Posterior cingulate gyrus (tissue), 11 donors: Measurements from ENCODE around the gene SLC4A1AP.

ENCODE experiments used
- DNase-seq, 10 donors: peaks; one replicate each; pipeline versions ENCODE4 v3.0.0 to v3.0.0-alpha.2; 2020 to 2021; ENCODE audit warnings: mixed read lengths in 3 of 10
- intact Hi-C: fragments of 100-400 bp; cut with DNase I; formaldehyde crosslinking; loops from one replicate; pipeline ENCODE4 v1.15.1; 2023

SLC4A1AP gene

GRCh38 chr2:27735263-27735904 lies 71.7 kb downstream of the SLC4A1AP start:
- peak in 9 of 10 donors; percentile 23 to 92 (median 49) for DNase-seq
- intact Hi-C loops: no loop called here

- intact Hi-C loops: no loop called here
- peak in 1 of 10 donors; percentile 54 for DNase-seq
Observed at GRCh38 chr2:27736031-27736889, 72.6 kb downstream of the SLC4A1AP start.

- intact Hi-C loops: no loop called here
- peak in 1 of 10 donors; percentile 37 for DNase-seq
Observed at GRCh38 chr2:27736890-27737204, 73.2 kb downstream of the SLC4A1AP start.

GRCh38 chr2:27737676-27738348 lies 74.1 kb downstream of the SLC4A1AP start:
- intact Hi-C loops: no loop called here
- peak in 6 of 10 donors; percentile 32 to 91 (median 65) for DNase-seq

GRCh38 chr2:27738349-27739057 lies 74.8 kb downstream of the SLC4A1AP start:
- peak in 1 of 10 donors; percentile 28 for DNase-seq
- intact Hi-C loops: no loop called here

- intact Hi-C loops: no loop called here
- DNase-seq: no peak
Observed at GRCh38 chr2:27739058-27739373, 75.3 kb downstream of the SLC4A1AP start.

GRCh38 chr2:27741673-27742072 lies 78.0 kb downstream of the SLC4A1AP start:
- no peak for DNase-seq
- intact Hi-C loops: no loop called here

GRCh38 chr2:27742571-27742970 lies 78.9 kb downstream of the SLC4A1AP start:
- intact Hi-C loops: no loop called here
- peak in 1 of 10 donors; percentile 56 for DNase-seq
